Neural cell (in vitro differentiated cells): ENCODE data around the gene COPB2.

Experiments used
- EP300 ChIP-seq: fragments of 450-650 bp; conservative IDR thresholded peaks from 2 replicates; pipeline ENCODE4 v1.6.1; 2014; ENCODE audit warnings: antibody characterized with exemption, mild to moderate bottlenecking, moderate library complexity; ENCODE audit not compliant: poor library complexity, severe bottlenecking
- EZH2 ChIP-seq: fragments of 200-600, 300-800 bp; shearing (Covaris generic), sonication (generic); IDR thresholded peaks from 2 replicates; pipeline ENCODE4 v1.6.1; 2014; ENCODE audit warnings: antibody characterized with exemption, low read length, borderline replicate concordance, mild to moderate bottlenecking; ENCODE audit not compliant: insufficient read depth, poor library complexity, severe bottlenecking
- MXI1 ChIP-seq: fragments of 450-650 bp; conservative IDR thresholded peaks from 2 replicates; pipeline ENCODE4 v1.6.1; 2014; ENCODE audit warnings: antibody characterized with exemption, mild to moderate bottlenecking; ENCODE audit not compliant: poor library complexity, severe bottlenecking
- POLR2AphosphoS5 ChIP-seq: IDR thresholded peaks from 2 replicates; pipeline ENCODE4 v1.6.1; 2012
- RAD21 ChIP-seq: fragments of 450-650 bp; conservative IDR thresholded peaks from 2 replicates; pipeline ENCODE4 v1.6.1; 2014; ENCODE audit warnings: antibody characterized with exemption, mild to moderate bottlenecking, moderate library complexity
- SMC3 ChIP-seq: fragments of 450-650 bp; conservative IDR thresholded peaks from 2 replicates; pipeline ENCODE4 v1.6.1; 2014; ENCODE audit warnings: antibody characterized with exemption, mild to moderate bottlenecking, moderate library complexity; ENCODE audit not compliant: poor library complexity
- TF ChIP-seq, protein P1 (sequence below): IDR thresholded peaks from 2 replicates; pipeline ENCODE4 v1.6.1; 2012; ENCODE audit warnings: borderline replicate concordance
- TF ChIP-seq, protein P2 (sequence below): fragments of 450-650 bp; IDR thresholded peaks from 2 replicates; pipeline ENCODE4 v1.5.1; 2014; ENCODE audit warnings: antibody characterized with exemption, mild to moderate bottlenecking, moderate library complexity; ENCODE audit not compliant: poor library complexity, severe bottlenecking

DNA sequence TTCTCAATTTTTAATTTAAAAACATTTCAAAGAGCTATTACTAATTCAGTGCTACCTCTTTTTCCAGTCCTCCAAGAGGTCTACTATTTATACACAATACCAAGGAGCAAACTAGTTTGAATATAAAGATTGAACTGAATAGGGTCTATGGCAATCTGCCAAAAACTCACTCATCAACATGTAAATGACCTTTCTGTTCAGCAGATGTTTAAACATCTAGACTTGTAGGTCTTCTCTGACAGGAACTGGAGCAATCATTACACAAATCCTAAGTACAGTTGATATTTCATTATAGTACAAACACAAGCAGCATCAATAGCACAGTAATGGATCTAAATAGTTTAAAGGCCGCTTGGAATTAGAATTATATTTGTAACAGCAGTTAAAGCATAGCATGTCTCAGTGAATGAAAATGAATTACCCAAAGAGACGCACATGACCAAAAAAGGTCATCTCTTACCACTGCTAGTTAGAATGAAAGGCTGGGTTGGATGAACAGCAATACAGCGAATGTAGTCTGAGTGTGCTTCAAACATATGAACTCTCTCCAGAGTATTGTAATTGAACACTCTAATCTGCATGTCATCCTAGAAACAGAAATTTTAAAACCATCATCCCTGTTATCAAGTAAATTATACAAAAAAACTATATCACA is 10.7 kb downstream of the COPB2 start:
- TF ChIP-seq SMC3 = no peak
- no peak for TF ChIP-seq EP300
- TF ChIP-seq, protein P1, sequence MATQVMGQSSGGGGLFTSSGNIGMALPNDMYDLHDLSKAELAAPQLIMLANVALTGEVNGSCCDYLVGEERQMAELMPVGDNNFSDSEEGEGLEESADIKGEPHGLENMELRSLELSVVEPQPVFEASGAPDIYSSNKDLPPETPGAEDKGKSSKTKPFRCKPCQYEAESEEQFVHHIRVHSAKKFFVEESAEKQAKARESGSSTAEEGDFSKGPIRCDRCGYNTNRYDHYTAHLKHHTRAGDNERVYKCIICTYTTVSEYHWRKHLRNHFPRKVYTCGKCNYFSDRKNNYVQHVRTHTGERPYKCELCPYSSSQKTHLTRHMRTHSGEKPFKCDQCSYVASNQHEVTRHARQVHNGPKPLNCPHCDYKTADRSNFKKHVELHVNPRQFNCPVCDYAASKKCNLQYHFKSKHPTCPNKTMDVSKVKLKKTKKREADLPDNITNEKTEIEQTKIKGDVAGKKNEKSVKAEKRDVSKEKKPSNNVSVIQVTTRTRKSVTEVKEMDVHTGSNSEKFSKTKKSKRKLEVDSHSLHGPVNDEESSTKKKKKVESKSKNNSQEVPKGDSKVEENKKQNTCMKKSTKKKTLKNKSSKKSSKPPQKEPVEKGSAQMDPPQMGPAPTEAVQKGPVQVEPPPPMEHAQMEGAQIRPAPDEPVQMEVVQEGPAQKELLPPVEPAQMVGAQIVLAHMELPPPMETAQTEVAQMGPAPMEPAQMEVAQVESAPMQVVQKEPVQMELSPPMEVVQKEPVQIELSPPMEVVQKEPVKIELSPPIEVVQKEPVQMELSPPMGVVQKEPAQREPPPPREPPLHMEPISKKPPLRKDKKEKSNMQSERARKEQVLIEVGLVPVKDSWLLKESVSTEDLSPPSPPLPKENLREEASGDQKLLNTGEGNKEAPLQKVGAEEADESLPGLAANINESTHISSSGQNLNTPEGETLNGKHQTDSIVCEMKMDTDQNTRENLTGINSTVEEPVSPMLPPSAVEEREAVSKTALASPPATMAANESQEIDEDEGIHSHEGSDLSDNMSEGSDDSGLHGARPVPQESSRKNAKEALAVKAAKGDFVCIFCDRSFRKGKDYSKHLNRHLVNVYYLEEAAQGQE = no peak
- TF ChIP-seq, protein P2, sequence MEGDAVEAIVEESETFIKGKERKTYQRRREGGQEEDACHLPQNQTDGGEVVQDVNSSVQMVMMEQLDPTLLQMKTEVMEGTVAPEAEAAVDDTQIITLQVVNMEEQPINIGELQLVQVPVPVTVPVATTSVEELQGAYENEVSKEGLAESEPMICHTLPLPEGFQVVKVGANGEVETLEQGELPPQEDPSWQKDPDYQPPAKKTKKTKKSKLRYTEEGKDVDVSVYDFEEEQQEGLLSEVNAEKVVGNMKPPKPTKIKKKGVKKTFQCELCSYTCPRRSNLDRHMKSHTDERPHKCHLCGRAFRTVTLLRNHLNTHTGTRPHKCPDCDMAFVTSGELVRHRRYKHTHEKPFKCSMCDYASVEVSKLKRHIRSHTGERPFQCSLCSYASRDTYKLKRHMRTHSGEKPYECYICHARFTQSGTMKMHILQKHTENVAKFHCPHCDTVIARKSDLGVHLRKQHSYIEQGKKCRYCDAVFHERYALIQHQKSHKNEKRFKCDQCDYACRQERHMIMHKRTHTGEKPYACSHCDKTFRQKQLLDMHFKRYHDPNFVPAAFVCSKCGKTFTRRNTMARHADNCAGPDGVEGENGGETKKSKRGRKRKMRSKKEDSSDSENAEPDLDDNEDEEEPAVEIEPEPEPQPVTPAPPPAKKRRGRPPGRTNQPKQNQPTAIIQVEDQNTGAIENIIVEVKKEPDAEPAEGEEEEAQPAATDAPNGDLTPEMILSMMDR = no peak
- TF ChIP-seq POLR2AphosphoS5 = no peak
- no peak for TF ChIP-seq MXI1
- TF ChIP-seq EZH2 = no peak
- TF ChIP-seq RAD21 = no peak
